ENCODE measurements around the gene ZDHHC8. TPM values are rescaled to one million over a fixed set of nuclear protein-coding genes. Genes with fewer than 3 reads are reported as not detected.

ZDHHC8 gene
- total and polyA plus RNA-seq, 2 donors (not counting 1 experiment from before 2014, with no cell fraction given), result 94.4 to 96.9 TPM

DNA sequence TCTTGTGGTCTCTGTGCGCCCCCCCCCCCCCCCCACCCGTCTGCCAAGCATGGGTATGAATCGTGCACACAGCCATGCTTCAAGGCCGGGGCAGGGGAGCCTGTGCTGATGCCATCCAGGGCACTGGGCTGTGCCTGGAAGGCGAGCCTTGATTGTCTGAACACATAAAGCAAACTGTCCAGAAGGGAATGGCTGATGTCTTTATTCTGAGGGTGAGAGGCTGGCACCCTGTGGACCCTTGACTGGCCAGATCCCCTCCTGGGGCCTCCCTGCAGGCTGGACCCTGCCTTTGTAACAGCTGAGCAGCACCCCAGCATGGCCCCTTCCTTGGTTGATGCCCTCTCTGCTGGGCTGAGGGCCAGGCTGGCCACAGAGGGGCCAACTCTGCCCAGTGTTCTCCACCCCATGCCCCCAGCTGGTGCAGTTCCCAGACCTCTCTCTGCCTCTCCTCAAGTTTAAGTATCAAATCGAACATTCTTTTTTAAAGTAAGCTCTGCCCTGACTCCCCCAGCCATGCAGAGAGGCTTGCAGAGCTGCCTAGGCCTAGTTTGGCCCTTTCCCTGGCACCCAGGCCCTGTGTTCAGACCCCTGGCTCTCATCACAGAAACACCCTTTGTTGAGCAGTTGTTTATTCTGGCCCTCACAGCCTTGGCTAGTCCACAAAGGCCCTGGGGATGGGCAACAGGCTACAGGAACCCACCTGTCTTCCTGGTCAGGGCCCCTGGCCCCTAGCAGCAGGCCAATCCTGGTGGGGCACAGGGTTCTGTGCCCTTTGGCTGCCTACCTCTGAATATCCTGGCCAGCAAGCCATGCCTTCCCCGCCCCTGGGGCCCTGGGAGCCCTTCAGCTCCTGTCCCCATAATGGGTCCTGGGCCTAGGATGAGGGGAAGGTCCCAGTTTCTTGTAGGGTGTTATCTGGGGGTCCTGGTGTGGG lies 19.6 kb upstream of the ZDHHC8 start:
- H3K79me2 ChIP-seq (ENCODE audit: control insufficient read depth, insufficient read depth, low read length), result peaks cover 20% of the 10 kb centered on the region
- ChIA-PET CTCF (interaction anchor here (0.7 to 1.9 kb wide), 6 partner anchors 8 to 341 kb away, joined by 3 to 9 read pairs (median 4); no protein-coding TSS in a partner anchor), POLR2A (interaction anchor here (0.7 kb wide), 1 partner anchor 916 kb away, joined by 9 read pairs; no protein-coding TSS in a partner anchor)
- ATAC-seq (ENCODE audit: low read depth) (no peak), DNase-seq (no peak)
- WGBS (ENCODE audit: insufficient coverage), result 70% methylated on average over 2 of the region's 7 CpGs
- intact Hi-C loops (cut with micrococcal nuclease), result loop anchor here (10.0 kb wide), 1 partner anchor 743 kb away; the partner anchor contains the start of genes PI4KA and SNAP29
- TF ChIP-seq, protein P1, sequence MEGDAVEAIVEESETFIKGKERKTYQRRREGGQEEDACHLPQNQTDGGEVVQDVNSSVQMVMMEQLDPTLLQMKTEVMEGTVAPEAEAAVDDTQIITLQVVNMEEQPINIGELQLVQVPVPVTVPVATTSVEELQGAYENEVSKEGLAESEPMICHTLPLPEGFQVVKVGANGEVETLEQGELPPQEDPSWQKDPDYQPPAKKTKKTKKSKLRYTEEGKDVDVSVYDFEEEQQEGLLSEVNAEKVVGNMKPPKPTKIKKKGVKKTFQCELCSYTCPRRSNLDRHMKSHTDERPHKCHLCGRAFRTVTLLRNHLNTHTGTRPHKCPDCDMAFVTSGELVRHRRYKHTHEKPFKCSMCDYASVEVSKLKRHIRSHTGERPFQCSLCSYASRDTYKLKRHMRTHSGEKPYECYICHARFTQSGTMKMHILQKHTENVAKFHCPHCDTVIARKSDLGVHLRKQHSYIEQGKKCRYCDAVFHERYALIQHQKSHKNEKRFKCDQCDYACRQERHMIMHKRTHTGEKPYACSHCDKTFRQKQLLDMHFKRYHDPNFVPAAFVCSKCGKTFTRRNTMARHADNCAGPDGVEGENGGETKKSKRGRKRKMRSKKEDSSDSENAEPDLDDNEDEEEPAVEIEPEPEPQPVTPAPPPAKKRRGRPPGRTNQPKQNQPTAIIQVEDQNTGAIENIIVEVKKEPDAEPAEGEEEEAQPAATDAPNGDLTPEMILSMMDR (IDR thresholded peaks at IDR 0.05), result no peak
- no peak for TF ChIP-seq EZH2 (IDR thresholded peaks at IDR 0.05; ENCODE audit: borderline replicate concordance, insufficient read depth, low read depth, low read length, poor library complexity, severe bottlenecking)
- no peak overlapping the region for H3K4me3 ChIP-seq (ENCODE audit: control extremely low read depth in 1 of 5, extremely low read depth in 1 of 5, insufficient read depth in 1 of 5, low read depth in 2 of 5, low read length in 4 of 5)
- H3K4me1 Mint-ChIP-seq, result peaks cover 18% of the 10 kb centered on the region
- no peaks in the 10 kb centered on the region for H3K27me3 Mint-ChIP-seq
- H3K4me3 Mint-ChIP-seq, result no peak overlapping the region
- no peak overlapping the region for H3K4me2 ChIP-seq (replicated peaks; ENCODE audit: low read depth, low read length, poor library complexity, severe bottlenecking)
- peaks cover 8 to 25% of the 10 kb centered on the region in 2 donors for H3K4me1 ChIP-seq (ENCODE audit: control insufficient read depth in 2 of 2, insufficient read depth in 2 of 2, low read length in 2 of 2)
- peak overlapping the region; percentile 50 for H3K27ac Mint-ChIP-seq
- H3K9ac ChIP-seq (ENCODE audit: low read length), result no peak overlapping the region
- peaks cover 10% of the 10 kb centered on the region for H4K20me1 ChIP-seq (ENCODE audit: control insufficient read depth, insufficient read depth, low read length, poor library complexity, severe bottlenecking)
- no peaks in the 10 kb centered on the region for H3K27me3 ChIP-seq (replicated peaks in 1 of 4; ENCODE audit: control extremely low read depth in 1 of 4, control insufficient read depth in 3 of 4, insufficient read depth in 4 of 4, low read length in 3 of 4)
- no peaks in the 10 kb centered on the region for H3K9me3 ChIP-seq (ENCODE audit: control extremely low read depth in 1 of 3, control insufficient read depth in 2 of 3, insufficient read depth in 1 of 3, low read length in 2 of 3)
- no peak overlapping the region for H3K27ac ChIP-seq (ENCODE audit: low read length in 2 of 2)
- no peaks in the 10 kb centered on the region for H3K9me3 Mint-ChIP-seq (ENCODE audit: insufficient read depth)
- H2AFZ ChIP-seq (ENCODE audit: insufficient read depth, low read depth, low read length, poor library complexity, severe bottlenecking), result no peak overlapping the region
- H3K36me3 ChIP-seq (replicated peaks in 1 of 2; ENCODE audit: control extremely low read depth in 1 of 2, control insufficient read depth in 1 of 2, extremely low read depth in 1 of 2, insufficient read depth in 2 of 2, low read length in 1 of 2), result peaks cover 0 to 55% of the 10 kb centered on the region in 2 experiments

Data from B cell (primary cell).